NCI-H526 (cell line): ENCODE results near the gene TRAF2.

ENCODE experiments used
- DNase-seq, 2 experiments: peaks; one replicate each; lab custom pipeline; 2025; lab: John Stamatoyannopoulos, UW

Gene TRAF2

DNA sequence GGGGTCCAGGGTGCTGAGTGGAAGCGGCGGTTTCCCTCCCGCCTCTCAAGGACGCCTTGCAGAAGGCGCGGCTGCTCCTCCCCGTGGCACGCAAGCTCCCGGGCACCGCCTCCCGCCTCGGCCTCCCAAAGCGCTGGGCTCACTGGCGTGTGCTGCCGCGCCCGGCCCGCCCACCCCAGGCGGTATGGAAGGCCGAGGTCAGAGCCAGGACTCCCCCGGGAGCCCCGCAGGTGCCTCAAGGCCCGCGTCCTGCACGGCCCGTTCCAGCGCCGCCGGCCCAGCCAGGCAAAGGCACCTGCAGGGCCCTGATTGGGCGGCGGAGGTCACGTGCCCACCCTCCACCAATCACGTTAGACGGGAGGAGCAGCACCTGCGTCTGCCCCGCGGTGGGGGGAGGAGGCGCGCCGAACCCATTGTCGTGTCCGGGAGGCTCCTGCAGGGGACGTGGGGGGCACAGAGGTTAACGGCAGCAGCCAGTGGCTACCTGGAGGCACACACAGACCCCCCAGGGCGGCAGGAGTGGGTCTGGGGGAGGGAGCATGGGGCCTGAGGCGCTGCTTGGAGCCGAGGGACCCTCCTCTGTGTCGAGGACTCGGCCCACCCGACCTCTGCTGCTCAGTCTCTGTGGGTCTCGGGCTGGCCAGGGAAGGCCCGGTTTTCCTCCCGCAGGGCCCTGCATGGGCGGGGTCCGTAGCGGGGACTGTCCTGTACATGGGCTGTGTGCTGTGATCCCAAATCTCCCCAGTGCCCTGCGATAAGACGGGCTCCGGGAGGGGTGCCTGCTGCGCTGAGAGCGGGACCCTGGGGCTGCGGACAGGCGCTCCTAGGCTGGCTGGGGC, 63.7 kb downstream of the TRAF2 start:
- peak; percentile 77 to 95 for DNase-seq

DNA sequence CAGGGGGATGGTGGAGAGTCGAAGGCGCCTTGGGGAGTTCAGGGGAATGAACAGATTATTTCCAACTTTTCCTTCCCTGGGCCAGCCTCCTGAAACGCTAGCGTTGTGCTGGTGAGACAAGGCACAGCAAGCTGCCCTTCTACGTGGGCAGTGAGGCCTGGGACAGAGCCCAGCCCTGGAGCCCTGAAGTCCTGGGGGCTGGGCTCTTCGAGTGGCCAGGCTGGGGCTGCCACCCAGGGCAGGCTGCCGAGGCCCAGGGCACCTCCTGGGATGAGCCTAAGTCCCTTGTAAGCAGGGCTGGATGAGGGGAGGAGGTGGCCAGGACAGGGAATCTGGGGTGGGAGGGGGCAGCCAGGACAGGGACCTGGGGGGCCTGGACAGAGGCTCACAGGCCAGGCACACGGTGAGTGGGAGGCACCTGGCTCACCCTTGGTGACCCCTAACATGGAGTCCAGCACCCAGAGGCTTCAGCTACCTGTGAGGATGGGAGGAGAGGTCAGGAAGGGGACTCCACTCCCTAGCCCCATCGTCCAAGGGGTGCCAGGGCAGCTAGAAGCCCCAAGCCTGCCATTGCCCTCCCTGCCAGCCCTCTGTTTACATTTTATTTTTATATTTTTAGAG, 64.5 kb downstream of the TRAF2 start:
- DNase-seq: no peak

DNA sequence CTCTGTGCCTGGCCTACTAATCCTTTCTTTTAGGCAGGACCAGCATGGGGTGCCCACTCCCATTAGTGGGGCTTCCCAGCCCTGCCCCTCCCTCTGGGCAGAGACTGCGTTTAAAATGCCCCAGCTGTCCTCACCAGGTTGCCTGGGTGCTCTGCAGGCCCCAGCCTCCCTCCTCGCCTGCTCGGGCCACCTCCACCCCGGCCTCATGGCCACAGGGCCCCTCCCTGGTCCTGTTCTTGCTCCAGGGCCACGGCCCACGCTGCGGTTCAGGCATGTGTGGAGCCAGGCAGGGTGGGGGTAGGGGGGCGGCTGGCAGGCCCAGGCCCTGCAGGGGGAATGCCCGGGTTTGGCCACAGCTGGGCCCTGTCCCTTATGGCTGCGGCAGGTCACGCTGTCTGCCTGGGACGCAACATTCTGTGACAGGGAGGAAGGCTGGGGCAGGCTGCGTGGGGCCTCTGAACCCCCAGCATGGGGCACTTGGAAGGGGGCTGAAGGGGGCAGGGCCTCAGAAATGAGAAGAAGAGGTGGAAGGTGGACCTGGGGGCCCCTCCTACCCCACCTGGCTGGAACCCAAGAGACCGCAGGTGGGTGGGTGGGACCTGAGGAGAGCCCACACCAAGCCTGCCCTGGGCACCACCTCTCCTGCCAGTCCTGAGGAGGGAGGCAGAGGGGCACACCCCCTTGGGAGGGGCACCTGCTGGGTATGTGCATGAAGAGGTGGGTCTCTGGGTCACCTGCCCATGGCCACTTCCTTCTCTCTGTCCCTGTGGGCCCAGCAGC, 65.4 kb downstream of the TRAF2 start, which contains the start of gene LCN12:
Gene LCN12, plus strand, starts transcription at position 733 of the 780 bp plus-strand sequence. CDS start 55 bp downstream, outside the sequence.
- no peak for DNase-seq

DNA sequence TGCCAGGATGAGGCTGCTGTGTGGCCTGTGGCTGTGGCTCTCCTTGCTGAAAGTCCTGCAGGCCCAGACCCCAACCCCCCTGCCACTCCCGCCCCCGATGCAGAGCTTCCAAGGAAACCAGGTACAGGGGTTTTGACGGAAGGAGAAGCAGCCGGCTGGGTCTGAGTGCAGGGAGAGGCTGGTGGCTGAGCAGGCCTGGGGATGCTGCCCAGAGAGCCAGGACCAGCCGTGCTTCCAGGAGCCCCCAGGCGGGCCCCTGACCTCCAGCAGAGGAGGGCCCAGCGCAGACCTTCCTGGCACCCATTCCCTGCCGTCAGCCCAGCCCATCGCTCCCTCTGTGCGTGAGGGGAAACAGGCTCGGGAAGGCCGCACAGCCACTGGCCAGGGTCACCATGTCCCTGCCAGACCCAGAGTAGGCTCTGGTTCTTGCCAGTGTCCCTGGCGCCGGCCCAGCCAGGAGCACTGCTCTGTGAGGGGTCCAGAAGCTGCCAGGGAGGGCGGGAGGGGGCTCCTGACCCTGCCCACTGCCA, 66.1 kb downstream of the TRAF2 start:
- DNase-seq: no peak

DNA sequence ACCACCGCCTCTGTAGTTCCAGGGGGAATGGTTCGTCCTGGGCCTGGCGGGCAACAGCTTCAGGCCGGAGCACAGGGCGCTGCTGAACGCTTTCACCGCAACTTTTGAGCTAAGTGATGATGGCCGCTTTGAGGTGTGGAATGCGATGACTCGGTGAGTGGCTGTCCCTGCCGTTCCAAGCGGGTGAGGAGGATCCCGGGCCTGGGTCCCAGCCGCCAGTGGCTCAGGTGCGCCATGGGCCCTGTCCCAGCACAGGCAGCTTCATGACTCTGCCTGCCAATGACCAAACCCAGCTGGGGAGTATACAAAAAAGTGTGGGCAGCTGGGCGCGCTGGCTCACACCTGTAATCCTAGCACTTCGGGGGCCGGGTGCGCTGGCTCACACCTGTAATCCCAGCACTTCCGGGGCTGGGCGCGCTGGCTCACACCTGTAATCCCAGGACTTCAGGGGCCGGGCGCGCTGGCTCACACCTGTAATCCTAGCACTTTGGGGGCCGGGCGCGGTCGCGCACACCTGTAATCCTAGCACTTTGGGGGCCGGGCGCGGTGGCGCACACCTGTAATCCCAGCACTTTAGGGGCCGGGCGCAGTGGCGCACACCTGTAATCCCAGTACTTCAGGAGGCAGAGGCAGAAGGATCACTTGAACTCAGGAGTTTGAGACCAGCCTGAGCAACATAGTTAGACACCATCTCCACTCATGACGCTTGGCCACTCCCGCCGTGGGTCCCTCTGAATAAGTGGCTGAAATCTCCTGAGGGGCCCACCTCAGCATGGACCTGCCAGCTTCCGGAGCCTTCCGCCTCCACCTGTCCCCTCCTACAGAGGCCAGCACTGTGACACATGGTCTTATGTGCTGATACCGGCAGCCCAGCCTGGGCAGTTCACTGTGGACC, 66.8 kb downstream of the TRAF2 start:
- no peak for DNase-seq

DNA sequence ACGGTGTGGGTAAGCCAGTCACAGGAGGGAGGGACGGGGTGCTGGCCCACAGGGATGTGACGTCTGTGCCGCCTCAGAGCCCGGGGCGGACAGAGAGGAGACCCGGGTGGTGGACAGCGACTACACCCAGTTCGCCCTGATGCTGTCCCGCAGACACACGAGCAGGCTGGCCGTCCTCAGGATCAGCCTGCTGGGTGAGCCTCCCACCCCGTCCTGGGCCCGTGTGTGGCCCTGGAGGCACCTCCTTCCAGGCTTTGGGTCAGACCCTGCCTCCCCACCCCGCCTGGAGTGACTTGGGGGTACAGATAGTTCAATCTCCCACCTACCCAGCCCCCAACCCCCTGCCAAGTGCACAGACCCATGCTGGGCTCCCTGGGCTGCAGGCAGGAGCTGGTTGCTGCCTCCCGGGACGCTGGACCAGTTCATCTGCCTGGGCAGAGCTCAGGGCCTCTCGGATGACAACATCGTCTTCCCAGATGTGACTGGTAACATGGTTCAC, 67.5 kb downstream of the TRAF2 start:
- DNase-seq: no peak

DNA sequence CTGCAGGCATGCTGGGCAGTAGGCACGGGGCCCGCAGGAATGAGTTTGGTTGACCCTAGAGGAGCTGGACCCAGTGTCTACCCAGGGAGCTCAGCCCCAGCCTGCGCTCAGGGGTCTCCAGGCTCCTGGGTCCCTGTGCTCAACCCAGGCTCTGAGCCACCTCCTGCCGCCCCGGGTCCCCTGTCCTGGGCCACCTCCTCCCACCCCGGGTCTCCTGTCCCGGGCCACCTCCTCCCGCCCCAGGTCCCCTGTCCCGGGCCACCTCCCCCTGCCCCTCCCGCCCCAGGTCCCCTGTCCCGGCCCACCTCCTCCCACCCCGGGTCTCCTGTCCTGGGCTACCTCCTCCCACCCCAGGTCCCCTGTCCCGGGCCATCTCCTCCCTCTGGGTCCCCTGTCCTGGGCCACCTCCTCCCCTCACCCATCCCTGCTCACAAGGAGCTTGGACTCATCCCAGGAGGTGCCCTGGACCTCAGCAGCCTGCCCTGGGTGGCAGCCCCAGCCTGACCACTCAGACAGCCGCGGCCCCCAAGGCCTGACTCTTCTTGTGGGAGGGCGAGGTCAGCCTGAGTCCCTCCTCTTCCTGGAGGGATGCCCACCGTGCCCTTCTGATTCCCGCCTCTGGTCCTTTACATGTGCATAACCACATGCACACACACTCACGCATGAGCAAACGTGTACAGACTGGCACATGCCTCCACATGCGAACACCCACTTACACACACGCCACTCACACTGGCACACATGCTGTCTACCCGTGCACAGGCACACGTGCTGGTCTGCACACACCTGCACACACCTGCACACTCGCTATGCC, 68.2 kb downstream of the TRAF2 start:
- no peak for DNase-seq

DNA sequence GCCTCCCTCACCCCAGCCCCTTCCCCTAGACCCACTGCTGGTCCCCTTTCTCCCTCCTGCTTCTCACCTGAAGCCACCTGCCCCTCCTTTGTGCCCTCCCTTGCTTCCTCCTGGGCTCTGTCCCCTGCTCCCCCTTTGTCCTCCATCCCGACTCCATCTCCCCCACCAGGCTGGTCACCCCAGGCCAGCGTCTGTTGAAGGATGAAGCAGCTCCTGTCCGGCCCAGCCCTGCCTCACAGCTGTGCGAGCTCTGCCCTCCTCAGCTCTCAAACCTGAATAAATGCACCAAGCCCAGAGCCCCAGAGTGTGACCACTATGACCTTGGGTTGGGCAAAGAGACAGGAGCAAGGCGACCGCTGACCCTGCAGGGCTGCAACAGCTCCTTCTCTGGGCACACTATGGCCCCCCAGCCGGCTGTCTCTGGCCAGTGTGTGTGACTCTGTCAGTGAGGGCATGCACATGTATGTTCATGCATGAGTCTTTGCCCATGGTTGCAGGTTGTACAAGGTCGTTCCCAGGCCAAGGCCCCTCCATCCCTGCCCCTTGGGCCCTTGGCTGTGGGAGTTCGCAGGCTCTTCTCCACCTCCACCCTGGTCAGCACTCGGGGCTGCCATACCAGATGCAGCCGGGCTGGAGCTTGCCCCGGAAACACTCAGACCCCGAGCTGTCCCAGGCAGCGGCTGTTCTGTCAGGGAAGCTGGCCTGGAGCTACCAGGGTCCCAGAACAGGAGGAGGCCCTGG, 69.1 kb downstream of the TRAF2 start:
- DNase-seq: no peak

DNA sequence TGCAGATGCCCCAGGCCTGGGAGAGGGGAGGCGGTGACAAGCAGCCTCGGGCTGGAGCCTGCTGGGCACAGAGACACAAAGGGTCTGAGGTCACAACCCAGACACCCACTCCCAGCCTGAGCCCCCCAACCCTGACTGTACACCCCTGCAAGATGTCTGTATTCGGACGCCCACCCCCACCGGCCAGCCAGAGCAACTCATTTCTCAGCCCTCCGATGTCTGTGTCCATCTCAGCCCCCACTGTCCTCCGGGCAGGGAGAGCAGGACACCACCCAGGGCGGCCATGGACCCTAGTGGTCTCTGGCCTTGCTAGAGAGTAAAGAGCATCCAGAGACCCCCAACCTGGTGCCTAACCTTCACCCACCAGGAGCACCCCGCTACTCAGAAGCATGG, 69.6 kb downstream of the TRAF2 start:
- DNase-seq: no peak

DNA sequence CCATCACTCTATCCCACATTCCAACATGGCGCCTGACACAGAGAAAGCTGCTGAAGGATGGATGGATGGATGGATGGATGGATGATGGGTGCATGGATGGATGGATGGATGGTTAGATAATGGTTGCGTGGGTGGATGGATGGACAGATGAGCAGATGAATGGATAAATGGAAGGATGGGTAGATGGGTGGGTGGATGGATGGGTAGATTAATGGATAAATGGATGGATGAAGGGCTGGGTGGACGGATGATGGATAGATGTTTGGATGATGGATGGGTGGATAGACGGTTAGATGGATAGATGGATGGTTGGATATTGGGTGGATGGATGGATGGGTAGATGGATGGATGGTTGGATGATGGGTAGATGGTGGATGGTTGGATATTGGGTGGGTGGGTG, 70.3 kb downstream of the TRAF2 start:
- no peak for DNase-seq

DNA sequence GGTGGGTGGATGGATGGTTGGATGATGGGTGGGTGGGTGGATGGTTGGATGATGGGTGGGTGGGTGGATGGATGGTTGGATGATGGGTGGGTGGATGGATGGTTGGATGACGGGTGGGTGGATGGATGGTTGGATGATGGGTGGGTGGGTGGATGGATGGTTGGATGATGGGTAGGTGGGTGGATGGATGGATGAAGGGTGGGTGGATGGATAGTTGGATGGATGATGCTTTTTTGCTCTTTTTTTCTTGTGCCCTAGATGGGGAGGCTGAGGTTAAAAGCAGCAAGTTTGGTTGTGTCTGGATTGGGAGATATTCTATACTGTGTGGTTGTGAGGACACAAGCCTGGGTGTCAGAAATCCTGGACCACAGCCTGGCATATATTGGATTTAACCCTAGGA, 71.1 kb downstream of the TRAF2 start:
- no peak for DNase-seq

DNA sequence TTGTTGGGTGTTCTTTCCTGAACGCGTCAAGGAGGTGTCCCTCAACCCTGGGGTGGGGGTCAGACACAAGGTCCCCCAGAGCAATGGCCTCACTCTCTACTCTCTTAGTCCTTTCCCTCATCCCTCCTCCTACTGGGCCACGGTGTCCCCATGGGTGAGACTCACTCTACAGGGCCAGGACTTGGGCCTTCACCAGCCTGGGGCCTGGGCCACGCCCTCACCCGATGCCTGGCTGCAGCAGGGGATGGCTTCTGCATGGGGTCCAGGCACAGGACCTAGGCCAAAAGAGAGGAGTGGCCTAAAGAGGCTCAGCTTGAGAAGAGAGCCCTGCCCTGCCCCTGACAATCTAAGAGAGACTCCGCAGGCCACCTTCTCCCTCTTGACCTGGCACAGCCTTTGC, 71.6 kb downstream of the TRAF2 start:
- no peak for DNase-seq

DNA sequence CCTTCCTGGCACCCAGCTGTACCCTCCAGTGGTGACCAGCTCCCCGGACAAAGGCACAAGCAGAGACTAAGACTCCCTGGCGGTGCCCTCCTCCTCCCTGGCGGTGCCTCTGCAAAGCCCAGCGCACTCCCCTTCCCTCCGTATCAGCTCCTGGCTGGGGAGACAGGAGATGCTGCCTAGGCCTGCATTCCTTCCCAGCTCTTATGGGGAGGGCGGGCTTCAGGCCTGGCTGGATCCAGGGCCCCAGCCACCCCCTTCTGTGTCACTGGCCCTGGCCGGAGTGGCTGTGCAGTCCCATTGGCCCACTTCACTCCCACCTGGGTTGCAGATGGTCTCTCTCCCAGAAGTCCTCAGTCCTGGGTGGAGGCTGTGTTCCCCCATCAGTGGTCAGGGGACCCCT, 72.2 kb downstream of the TRAF2 start:
- no peak for DNase-seq

DNA sequence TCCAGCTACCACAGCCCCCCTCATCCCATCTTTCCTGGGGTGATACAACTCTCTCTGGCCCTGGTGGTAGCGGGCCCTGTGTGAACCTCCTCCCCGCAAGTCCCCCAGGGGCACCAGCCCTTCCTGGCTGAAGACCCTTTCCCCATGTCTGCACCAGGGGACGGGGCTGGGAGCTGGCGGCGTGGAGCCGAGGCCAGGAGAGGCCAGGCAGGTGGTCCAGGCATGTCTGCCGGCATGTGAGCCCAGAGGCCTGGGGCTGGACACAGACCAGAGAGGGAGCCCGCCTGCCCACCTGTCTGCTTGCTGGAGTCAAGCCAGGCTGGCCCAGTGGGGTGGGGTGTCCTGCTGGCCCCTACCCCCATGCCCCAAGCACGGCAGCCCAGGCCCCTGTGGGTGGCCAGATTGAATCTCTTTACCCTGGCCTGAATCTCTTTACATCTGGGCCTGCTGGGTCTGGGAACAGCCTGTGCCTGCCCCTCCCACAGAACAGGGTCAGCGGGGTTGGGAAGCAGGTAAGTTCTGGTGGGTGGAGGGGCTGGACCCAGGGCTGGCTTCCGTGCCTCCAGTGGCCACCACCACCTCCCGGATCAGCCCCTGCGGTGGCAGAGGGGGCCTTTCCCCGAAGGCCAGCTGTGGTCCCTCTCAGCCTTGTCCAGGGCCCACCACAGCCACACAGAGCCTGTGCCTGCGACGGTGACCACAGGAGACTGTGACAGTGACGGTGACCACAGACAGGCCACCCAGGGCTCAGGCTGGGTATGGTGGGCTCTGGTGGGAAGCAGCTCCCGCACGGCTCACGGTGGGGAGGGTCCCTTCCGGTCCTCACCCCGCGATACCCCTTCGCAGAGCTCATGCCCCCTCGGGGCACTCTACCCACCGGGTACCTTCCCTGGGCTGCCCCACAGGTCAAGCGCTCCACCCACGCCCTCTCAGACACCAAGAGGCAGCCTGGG, 72.9 kb downstream of the TRAF2 start:
- DNase-seq: no peak

DNA sequence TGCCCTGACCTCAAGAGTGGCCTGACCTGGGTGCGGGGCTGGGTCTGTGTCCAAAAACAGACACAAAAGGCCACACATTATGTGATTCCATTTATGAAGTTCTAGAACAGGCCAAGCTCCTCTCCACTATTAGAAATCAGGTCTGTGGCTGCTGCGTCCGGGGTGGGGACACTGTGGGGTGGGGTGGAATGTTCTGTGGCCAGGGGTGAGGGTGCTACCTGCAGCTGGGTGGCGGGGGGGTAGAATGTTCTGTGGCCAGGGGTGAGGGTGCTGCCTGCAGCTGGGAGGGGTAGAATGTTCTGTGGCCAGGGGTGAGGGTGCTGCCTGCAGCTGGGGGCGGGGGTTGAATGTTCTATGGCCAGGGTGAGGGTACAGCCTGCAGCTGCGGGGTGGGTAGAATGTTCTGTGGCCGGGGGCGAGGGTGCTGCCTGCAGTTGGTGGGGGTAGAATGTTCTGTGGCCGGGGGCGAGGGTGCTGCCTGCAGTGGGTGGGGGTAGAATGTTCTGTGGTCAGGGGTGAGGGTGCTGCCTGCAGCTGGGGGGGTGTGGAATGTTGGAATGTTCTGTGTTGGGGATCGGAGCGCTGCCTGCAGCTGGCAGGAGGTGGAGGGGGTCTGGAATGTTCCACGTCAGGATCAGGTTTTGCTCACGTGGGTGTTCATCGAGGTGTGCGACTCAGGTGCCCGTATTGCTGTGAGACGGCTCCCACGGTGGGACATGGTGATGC, 74.1 kb downstream of the TRAF2 start:
- no peak for DNase-seq

DNA sequence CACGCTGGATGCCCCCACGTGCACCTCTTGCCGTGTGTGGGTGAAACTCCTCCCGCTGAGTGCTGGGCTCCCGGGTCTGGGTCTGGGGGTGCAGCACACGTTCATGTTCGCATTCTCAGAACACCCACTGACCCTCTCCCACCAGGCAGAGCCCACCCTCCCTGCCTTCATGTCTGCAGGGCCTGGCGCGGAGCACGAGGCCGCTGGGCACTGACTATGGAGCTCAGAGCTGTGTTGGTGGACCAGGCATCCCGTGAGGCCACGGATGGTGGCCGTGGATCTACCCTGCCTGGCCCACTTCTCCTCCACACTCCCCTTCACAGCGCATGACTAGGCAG, 74.6 kb downstream of the TRAF2 start:
- no peak for DNase-seq

DNA sequence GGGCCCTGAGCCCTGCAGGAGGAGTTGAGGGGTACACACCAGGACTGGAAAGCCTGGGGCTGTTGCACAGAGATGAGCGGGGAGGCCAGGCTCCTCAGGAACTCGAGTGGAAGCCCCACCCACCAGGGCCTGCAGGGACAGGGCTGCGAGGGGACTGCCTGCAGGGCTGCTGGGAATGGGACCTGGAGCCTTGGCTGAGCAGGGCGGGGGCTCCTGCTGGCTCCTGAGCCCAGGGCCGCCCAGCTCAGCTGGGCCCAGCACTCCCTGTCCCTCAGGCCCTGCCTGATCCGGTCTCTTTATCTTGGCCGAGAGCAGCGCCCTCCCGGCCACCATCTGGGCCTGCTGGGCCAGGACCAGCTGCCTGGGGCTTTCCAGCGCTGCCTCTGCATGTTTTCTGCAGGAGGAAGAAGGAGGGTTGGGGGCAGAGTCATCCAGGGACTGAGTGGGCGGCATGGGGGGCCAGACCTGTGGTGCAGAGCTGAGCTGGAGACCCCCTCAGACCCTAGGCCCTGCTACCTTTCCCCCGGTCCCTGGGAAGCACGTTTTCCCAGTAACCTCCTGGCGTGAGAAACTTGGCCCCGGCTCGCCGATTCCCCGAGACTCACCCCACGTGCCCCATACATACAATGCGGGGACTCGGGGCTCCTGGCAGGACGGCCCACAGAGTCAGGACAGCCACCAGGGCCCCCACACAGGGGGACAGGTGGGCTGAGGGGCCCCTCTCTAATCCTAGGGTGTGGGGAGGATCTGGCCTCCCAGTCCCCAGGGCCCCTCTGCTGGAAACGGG, 75.2 kb downstream of the TRAF2 start:
- DNase-seq: no peak
